K562 (cell line): Measurements from ENCODE around the gene UBE2D3. TPM values are rescaled to one million over a fixed set of nuclear protein-coding genes. Genes with fewer than 3 reads are reported as not detected.

Source experiments
- ATAC-seq: fragments of 200-7000 bp; cut with Tn5 transposase; 3 replicates; pipeline ENCODE4 v1.9.1; 2020; ENCODE audit warnings: moderate library complexity
- BruUV-seq: library from RNA; stranded (reverse); fragments of 400-500 nt; replicated peaks from 2 replicates; lab custom pipeline; 2021; lab: Mats Ljungman, UMichigan
- CTCF ChIA-PET: fragments of 300-600 bp; formaldehyde crosslinking; extraction: SDS; loops from one replicate; lab custom pipeline; 2021; ENCODE audit warnings: low intra/inter-chr PET ratio; lab: Yijun Ruan, JAX
- POLR2A ChIA-PET: fragments of 300-600, 350-650 bp; sonication (Branson Sonifier 250); formaldehyde crosslinking; extraction: SDS; loops from one replicate; lab custom pipeline; 2021; ENCODE audit warnings: antibody characterized with exemption, inconsistent platforms; lab: Yijun Ruan, JAX
- DNase-seq, 4 experiments: peaks; one replicate each; pipeline versions ENCODE4 v3.0.0 to v3.0.0-alpha.2; 2011 to 2018; ENCODE audit warnings: low spot score in 3 of 4, mixed read lengths in 3 of 4; ENCODE audit errors: extremely low read depth in 1 of 4
- FAIRE-seq: peaks from 2 replicates; lab custom pipeline; 2011; peaks lifted over from hg19 to GRCh38; lab: Jason Lieb, UNC
- H2AFZ ChIP-seq: 2 replicates; pipeline ENCODE4 v1.6.0; 2011; ENCODE audit warnings: low read depth, low read length, control low read depth, inconsistent platforms
- H3K27ac ChIP-seq: fragments of 200-600 bp; 3 replicates; pipeline ENCODE4 v1.8.0; 2011; ENCODE audit warnings: low read depth, mild to moderate bottlenecking, control low read depth, inconsistent platforms, low read length, moderate library complexity, mixed read lengths; ENCODE audit errors: extremely low read depth
- H3K27me3 ChIP-seq, 2 experiments: fragments of 300-600 bp in 1 of 2; 2 replicates in 1 of 2; 3 replicates in 1 of 2; pipeline versions ENCODE4 v1.6.0 to v1.8.0; 2011; ENCODE audit warnings: inconsistent platforms in 2 of 2, low read length in 2 of 2, mild to moderate bottlenecking in 1 of 2, mixed read lengths in 1 of 2, moderate library complexity in 1 of 2; ENCODE audit not compliant: control insufficient read depth in 2 of 2, insufficient read depth in 2 of 2
- H3K36me3 ChIP-seq: fragments of 300-600 bp; 3 replicates; pipeline ENCODE4 v1.8.0; 2011; ENCODE audit warnings: mild to moderate bottlenecking, low read length, inconsistent platforms; ENCODE audit not compliant: control insufficient read depth, insufficient read depth
- H3K4me1 ChIP-seq, 2 experiments: fragments of 200-600 bp in 1 of 2; replicated peaks in 1 of 2; 2 replicates in 1 of 2; 3 replicates in 1 of 2; pipeline versions ENCODE4 v1.5.1 to v1.8.0; 2011; ENCODE audit warnings: inconsistent platforms in 2 of 2, low read length in 2 of 2, mild to moderate bottlenecking in 1 of 2, mixed read lengths in 1 of 2, moderate library complexity in 1 of 2; ENCODE audit not compliant: control insufficient read depth in 2 of 2, insufficient read depth in 2 of 2
- H3K4me2 ChIP-seq: 2 replicates; pipeline ENCODE4 v1.6.1; 2011; ENCODE audit warnings: low read length, control low read depth, inconsistent platforms, mixed read lengths; ENCODE audit not compliant: insufficient read depth
- H3K4me3 ChIP-seq: fragments of 200-600 bp; sonication (generic), shearing (Covaris generic); 2 replicates; pipeline ENCODE4 v1.5.1; 2016; ENCODE audit warnings: control low read depth, inconsistent platforms
- H3K79me2 ChIP-seq: fragments of 200-600 bp; 3 replicates; pipeline ENCODE4 v1.8.0; 2011; ENCODE audit warnings: low read length, inconsistent platforms; ENCODE audit not compliant: control insufficient read depth, insufficient read depth
- H3K9ac ChIP-seq, 2 experiments: 2 replicates each; pipeline versions ENCODE4 v1.6.0 to v1.6.1; 2011; ENCODE audit warnings: low read depth in 2 of 2, low read length in 2 of 2, control low read depth in 1 of 2, inconsistent platforms in 1 of 2, mild to moderate bottlenecking in 1 of 2, mixed read lengths in 1 of 2; ENCODE audit not compliant: insufficient read depth in 1 of 2
- H3K9me1 ChIP-seq: one replicate; pipeline ENCODE4 v1.6.0; 2011; ENCODE audit warnings: inconsistent platforms, mild to moderate bottlenecking, low read length, moderate library complexity; ENCODE audit not compliant: control insufficient read depth, insufficient read depth
- H3K9me3 ChIP-seq: replicated peaks from 2 replicates; pipeline ENCODE4 v1.5.1; 2011; ENCODE audit warnings: low read depth, low read length, inconsistent platforms; ENCODE audit not compliant: control insufficient read depth, insufficient read depth
- H4K20me1 ChIP-seq: replicated peaks from 2 replicates; pipeline ENCODE4 v1.6.1; 2011; ENCODE audit warnings: low read length, inconsistent platforms, mixed read lengths; ENCODE audit not compliant: control insufficient read depth, insufficient read depth
- FOXA3 ChIP-seq, 2 experiments: fragments of 450-650 bp in 1 of 2; sonication (generic) in 1 of 2; formaldehyde crosslinking; IDR thresholded peaks in 1 of 2; conservative IDR thresholded peaks in 1 of 2; 2 replicates each; pipeline versions ENCODE4 v1.4.0 to v1.8.0; 2020 to 2022; ENCODE audit warnings: mild to moderate bottlenecking in 2 of 2, missing genetic modification reagents in 1 of 2
- FOXK2 ChIP-seq, 2 experiments: fragments of 450-650 bp; IDR thresholded peaks in 1 of 2; conservative IDR thresholded peaks in 1 of 2; 2 replicates each; pipeline ENCODE4 v1.6.1; 2016; ENCODE audit warnings: low read depth in 2 of 2, mild to moderate bottlenecking in 1 of 2
- HMBOX1 ChIP-seq: sonication (generic); IDR thresholded peaks from 2 replicates; pipeline ENCODE4 v1.6.1; 2016
- KLF6 ChIP-seq: fragments of 250-450 bp; sonication (Bioruptor Pico); IDR thresholded peaks from 2 replicates; pipeline ENCODE4 v1.4.0; 2020; ENCODE audit warnings: mild to moderate bottlenecking, moderate library complexity, borderline replicate concordance
- MTA3 ChIP-seq: fragments of 450-650 bp; formaldehyde crosslinking; IDR thresholded peaks from 2 replicates; pipeline ENCODE4 v1.6.1; 2017; ENCODE audit warnings: mild to moderate bottlenecking, borderline replicate concordance
- ZNF444 ChIP-seq: fragments of 250-450 bp; sonication (Bioruptor Pico); IDR thresholded peaks from 2 replicates; pipeline ENCODE4 v1.4.0; 2020; ENCODE audit warnings: mild to moderate bottlenecking, moderate library complexity
- WGBS: fragments of 100-300 bp; shearing (Covaris generic); methylation state at CpG from one replicate; pipeline ENCODE4 v1.1.6; 2016; ENCODE audit warnings: low coverage, mixed read lengths; ENCODE audit not compliant: insufficient coverage; ENCODE audit errors: missing lambda C conversion rate; 5-methylcytosine and 5-hydroxymethylcytosine counted together
- in situ Hi-C: fragments of 300-500 bp; cut with MboI; formaldehyde crosslinking; loops from 4 replicates; pipeline ENCODE4 v1.15.0; 2018; ENCODE audit warnings: inconsistent platforms, mixed read lengths
- intact Hi-C: fragments of 100-400 bp; cut with micrococcal nuclease; formaldehyde crosslinking; loops from 2 replicates; pipeline ENCODE4 v1.14.2; 2022
- polyA plus RNA-seq, 8 experiments: library from polyadenylated mRNA; depleted of rRNA in 4 of 8; stranded (reverse) in 5 of 8; unstranded in 3 of 8; fragments of >200 nt; fragmentation: Nextera tagmentation in 2 of 8; fragmentation: Illumina TruSeq in 1 of 8; extraction: Ambion mirVana in 2 of 8; extraction: Trizol in 1 of 8; gene quantifications; 2 replicates each; pipeline versions ENCODE4 v1.2.1 to v1.2.3, GENCODE V29; 2011 to 2014; ENCODE audit warnings: inconsistent platforms in 1 of 8, missing spikeins in 1 of 8
- total RNA-seq, 7 experiments: library from RNA; depleted of rRNA in 6 of 7; stranded (reverse); fragments of >200 nt in 6 of 7; fragmentation: Illumina TruSeq in 2 of 7; extraction: Trizol in 2 of 7; gene quantifications; 2 replicates each; pipeline versions ENCODE4 v1.2.1 to v1.2.3, GENCODE V29; 2011 to 2021; ENCODE audit warnings: low replicate concordance in 1 of 7

The UBE2D3 gene
- total and polyA plus RNA-seq, 9 of the 15 experiments (the other 6 are each of a cell fraction or from before 2014, with no cell fraction given): 191 to 618 (median 292) TPM

GRCh38 chr4:102761296-102761701, 66.1 kb downstream of the UBE2D3 start:
- ATAC-seq: peak; percentile 43
- no peaks in the 10 kb centered on the region for H3K27me3 ChIP-seq
- TF ChIP-seq FOXK2 (conservative IDR thresholded peaks at IDR 0.05 in 1 of 2, IDR thresholded peaks at IDR 0.05 in 1 of 2; ENCODE audit: low read depth in 2 of 2) (peak; percentile 80 to 81), HMBOX1 (0 out of 2 replicates have a peak, but pooled peaks have one; percentile 32), ZNF444 (no peak), MTA3 (no peak), FOXA3 (CRISPR knock-in tag; conservative IDR thresholded peaks at IDR 0.05 in 1 of 2, IDR thresholded peaks at IDR 0.05 in 1 of 2) (peak; percentile 88 to 95), KLF6 (no peak)
- H3K36me3 ChIP-seq: no peaks in the 10 kb centered on the region
- in situ Hi-C loops: no loop called here
- H3K27ac ChIP-seq: no peak overlapping the region; the same call in 2 of the 3 replicates
- peak overlapping the region; percentile 71 for H3K4me3 ChIP-seq
- H3K4me2 ChIP-seq: peak overlapping the region; percentile 99
- H4K20me1 ChIP-seq: no peaks in the 10 kb centered on the region
- H3K4me1 ChIP-seq: peaks cover 4 to 10% of the 10 kb centered on the region in 2 experiments; a peak in 4 of 5 replicates
- no peaks in the 10 kb centered on the region for H3K9me1 ChIP-seq
- peak overlapping the region; percentile 99 for H2AFZ ChIP-seq
- peak; percentile 29 to 48 (median 37) for DNase-seq
- CTCF ChIA-PET: no interaction called here
- POLR2A ChIA-PET: interaction anchor here (0.8 to 1.3 kb wide), 3 partner anchors 29 to 67 kb away, joined by 3 to 4 read pairs (median 4); no protein-coding TSS in a partner anchor
- FAIRE-seq: peak; percentile 60
- WGBS: 19% methylated on average over 15 of the region's 15 CpGs
- intact Hi-C loops: loop anchor here (5.0 kb wide), 2 partner anchors 66 to 106 kb away; partner anchors contain the start of genes CISD2 and UBE2D3
- H3K9ac ChIP-seq: peak overlapping the region; percentile 60 to 95
- no peaks in the 10 kb centered on the region for H3K9me3 ChIP-seq
- peaks cover 24% of the 10 kb centered on the region for H3K79me2 ChIP-seq
- no TSS peak for BruUV-seq
